ENCODE results near the gene ARHGAP22.
"Not testable (repeated sequence)": the region's sequence is repeated elsewhere in the genome, so short reads cannot be mapped to it uniquely, and the experiment has no call there.

Gene ARHGAP22

GRCh38 chr10:48428896-48429295 lies 176.0 kb downstream of the ARHGAP22 start:
- no peak for DNase-seq (ENCODE audit: low read depth)
- TF ChIP-seq CTCF (conservative IDR thresholded peaks at IDR 0.05; ENCODE audit: low read depth, low read length): no peak
- H3K4me3 ChIP-seq (ENCODE audit: low read length): no peak overlapping the region

- TF ChIP-seq CTCF (conservative IDR thresholded peaks at IDR 0.05; ENCODE audit: low read depth, low read length): no peak
- no peak overlapping the region for H3K4me3 ChIP-seq (ENCODE audit: low read length)
- no peak for DNase-seq (ENCODE audit: low read depth)
Observed at GRCh38 chr10:48423884-48424283, 181.0 kb downstream of the ARHGAP22 start.

GRCh38 chr10:48421862-48422261 lies 183.0 kb downstream of the ARHGAP22 start:
- not testable (repeated sequence) for DNase-seq (ENCODE audit: low read depth); H3K4me3 ChIP-seq (ENCODE audit: low read length)

GRCh38 chr10:48419714-48420113 lies 185.2 kb downstream of the ARHGAP22 start:
- no peak for TF ChIP-seq CTCF (conservative IDR thresholded peaks at IDR 0.05; ENCODE audit: low read depth, low read length)
- no peak overlapping the region for H3K4me3 ChIP-seq (ENCODE audit: low read length)
- DNase-seq (ENCODE audit: low read depth): no peak

GRCh38 chr10:48418189-48418788 lies 186.6 kb downstream of the ARHGAP22 start:
- no peak for DNase-seq (ENCODE audit: low read depth)
- no peak overlapping the region for H3K4me3 ChIP-seq (ENCODE audit: low read length)
- no peak for TF ChIP-seq CTCF (conservative IDR thresholded peaks at IDR 0.05; ENCODE audit: low read depth, low read length)

GRCh38 chr10:48417374-48417773 lies 187.5 kb downstream of the ARHGAP22 start:
- H3K4me3 ChIP-seq (ENCODE audit: low read length): no peak overlapping the region
- DNase-seq (ENCODE audit: low read depth): no peak
- no peak for TF ChIP-seq CTCF (conservative IDR thresholded peaks at IDR 0.05; ENCODE audit: low read depth, low read length)

GRCh38 chr10:48416584-48417232 lies 188.2 kb downstream of the ARHGAP22 start:
- peak; percentile 31 for TF ChIP-seq CTCF (conservative IDR thresholded peaks at IDR 0.05; ENCODE audit: low read depth, low read length)
- no peak for DNase-seq (ENCODE audit: low read depth)

More at GRCh38 chr10:48416584-48417232, 188.2 kb downstream of the ARHGAP22 start:
- no peak overlapping the region for H3K4me3 ChIP-seq (ENCODE audit: low read length)
